T-cell (primary cell): Measurements from ENCODE around the gene SLC8A1. TPM values are rescaled to one million over a fixed set of nuclear protein-coding genes. Genes with fewer than 3 reads are reported as not detected.
A peak's percentile ranks its signal among the peaks of the same experiment; 100 is the strongest.

ENCODE experiments used
- ATAC-seq, 4 experiments: fragments of 200-7000 bp in 3 of 4; fragments of 150-1000 bp in 1 of 4; cut with Tn5 transposase; replicated peaks in 1 of 4; 1 replicate in 3 of 4; 2 replicates in 1 of 4; pipeline ENCODE4 v1.10.0; 2021; ENCODE audit warnings: moderate library complexity in 3 of 4, mild to moderate bottlenecking in 2 of 4, moderate number of reproducible peaks in 1 of 4
- CTCF ChIA-PET, 2 donors: fragments of 300-600 bp; sonication (Branson Sonifier 250); formaldehyde crosslinking; loops; one replicate each; lab custom pipeline; 2022; ENCODE audit warnings: antibody characterized with exemption in 2 of 2; lab: Charles Lee
- POLR2A ChIA-PET, 2 donors: fragments of 300-600 bp; sonication (Branson Sonifier 250); formaldehyde crosslinking; loops; one replicate each; lab custom pipeline; 2022; ENCODE audit warnings: antibody characterized with exemption in 2 of 2; lab: Charles Lee
- DNase-seq, 35 experiments: peaks; one replicate each; pipeline versions ENCODE4 v3.0.0 to v3.0.0-alpha.2; 2013 to 2023
- H3K27ac ChIP-seq: one replicate; pipeline ENCODE4 v1.5.1; 2013; ENCODE audit warnings: low read length
- H3K27me3 ChIP-seq, 2 experiments: replicated peaks in 1 of 2; 1 replicate in 1 of 2; 2 replicates in 1 of 2; pipeline versions ENCODE4 v1.6.1 to v1.7.0; 2013; ENCODE audit warnings: low read length in 1 of 2, mixed read lengths in 1 of 2; ENCODE audit not compliant: control insufficient read depth in 2 of 2, insufficient read depth in 2 of 2; ENCODE audit errors: extremely low read depth in 1 of 2
- H3K36me3 ChIP-seq, 2 donors: 1 replicate in 1 of 2; 2 replicates in 1 of 2; pipeline versions ENCODE4 v1.6.1 to v1.7.0; 2013; ENCODE audit warnings: low read length in 1 of 2; ENCODE audit not compliant: control insufficient read depth in 2 of 2, insufficient read depth in 1 of 2; ENCODE audit errors: extremely low read depth in 1 of 2
- H3K4me1 ChIP-seq, 2 experiments: 1 replicate in 1 of 2; 2 replicates in 1 of 2; pipeline versions ENCODE4 v1.6.1 to v1.7.0; 2013; ENCODE audit warnings: low read length in 2 of 2, mixed read lengths in 1 of 2; ENCODE audit not compliant: insufficient read depth in 2 of 2, control insufficient read depth in 1 of 2; ENCODE audit errors: extremely low read depth in 1 of 2
- H3K4me3 ChIP-seq, 2 donors: 1 replicate in 1 of 2; 2 replicates in 1 of 2; pipeline versions ENCODE4 v1.5.1 to v1.7.0; 2013; ENCODE audit warnings: mild to moderate bottlenecking in 2 of 2, low read length in 1 of 2, moderate library complexity in 1 of 2; ENCODE audit not compliant: control insufficient read depth in 1 of 2; ENCODE audit errors: extremely low read depth in 1 of 2
- H3K9me3 ChIP-seq: 2 replicates; pipeline ENCODE4 v1.7.0; 2013
- H3K27ac Mint-ChIP-seq, 2 donors: one replicate each; pipeline ENCODE4 v1.8.0; 2020 to 2021; ENCODE audit warnings: mild to moderate bottlenecking in 2 of 2, mixed read lengths in 2 of 2
- H3K27me3 Mint-ChIP-seq, 2 donors: one replicate each; pipeline ENCODE4 v1.8.0; 2021 to 2022; ENCODE audit warnings: mixed read lengths in 2 of 2
- H3K36me3 Mint-ChIP-seq: one replicate; pipeline ENCODE4 v1.8.0; 2021; ENCODE audit warnings: mixed read lengths
- H3K4me1 Mint-ChIP-seq, 3 donors: one replicate each; pipeline ENCODE4 v1.8.0; 2020 to 2022; ENCODE audit warnings: mixed read lengths in 3 of 3, mild to moderate bottlenecking in 1 of 3
- H3K4me3 Mint-ChIP-seq, 3 donors: one replicate each; pipeline ENCODE4 v1.8.0; 2020 to 2022; ENCODE audit warnings: mild to moderate bottlenecking in 3 of 3, mixed read lengths in 3 of 3, moderate library complexity in 3 of 3
- H3K9me3 Mint-ChIP-seq, 3 donors: one replicate each; pipeline ENCODE4 v1.8.0; 2020 to 2022; ENCODE audit warnings: mixed read lengths in 3 of 3
- WGBS: methylation state at CpG from one replicate; pipeline ENCODE4 v1.1.5; 2013; ENCODE audit warnings: missing lambda C conversion rate; ENCODE audit not compliant: insufficient coverage; 5-methylcytosine and 5-hydroxymethylcytosine counted together
- total RNA-seq, 35 experiments: library from RNA in 6 of 35; stranded (reverse) in 6 of 35; fragments of 120-200 nt in 1 of 35; gene quantifications; one replicate each; pipeline versions ENCODE4 v1.2.1 to v1.2.4 and lab custom pipeline; 2013 to 2026

The SLC8A1 gene
- total RNA-seq (under 1 TPM; 0.09 to 0.35 (median 0.13) TPM), total RNA-seq (lab: John Stamatoyannopoulos, UW) (0.08 to 4.6 (median 0.71) reads per million in 29 experiments)
- total RNA-seq (2013) = 0.74 TPM

DNA sequence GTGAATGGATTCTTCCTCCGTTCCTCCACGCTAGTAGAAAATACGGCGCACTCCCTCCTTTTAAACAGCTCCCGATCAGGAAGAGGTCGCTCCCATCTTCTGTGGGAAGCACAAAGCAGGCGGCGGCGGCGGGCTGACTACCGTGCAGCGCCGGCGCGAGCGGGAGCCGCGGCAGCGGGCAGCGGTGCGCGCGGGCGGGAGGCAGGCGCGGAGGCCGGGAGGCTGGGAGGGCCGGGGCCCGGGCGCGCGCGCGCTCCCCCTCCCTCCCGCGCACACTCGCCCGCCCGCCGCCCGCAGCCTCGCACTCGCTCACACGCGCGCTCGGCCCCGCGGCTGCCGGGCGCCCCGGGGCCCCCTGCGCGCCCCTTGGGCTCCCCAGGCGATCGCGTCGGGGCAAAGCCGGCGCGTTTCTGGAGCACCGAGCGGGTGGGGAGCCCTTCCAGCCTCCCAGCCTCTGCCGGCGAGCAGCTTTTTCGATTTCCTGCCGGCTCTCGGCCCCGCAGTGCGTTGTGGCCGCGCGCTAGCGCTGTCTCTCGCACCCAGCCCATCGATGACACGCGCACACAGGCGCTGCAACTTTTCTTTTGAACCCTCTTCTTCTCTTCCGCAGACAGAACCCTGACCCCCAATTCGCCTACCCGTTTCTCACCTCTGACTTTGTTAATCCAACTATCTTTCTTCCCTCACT is at the start of gene SLC8A1:
Gene SLC8A1, minus strand, starts transcription at position 173 of the 688 bp plus-strand sequence.
- Histone ChIP-seq H3K4me3 (peak within 1 kb of the TSS in 1 of 2 donors; percentile 67), H3K27ac (no peak within 1 kb of the TSS), H3K9me3 (no peaks in the 10 kb centered on the region), H3K36me3 (no peaks in the 10 kb centered on the region), H3K4me1 (peaks cover 5 to 6% of the 10 kb centered on the region in 2 experiments), H3K27me3 (peaks cover 0 to 20% of the 10 kb centered on the region in 2 experiments)
- Mint-ChIP-seq H3K27ac (peak within 1 kb of the TSS in 1 of 2 donors; percentile 16), H3K36me3 (no peaks in the 10 kb centered on the region), H3K4me3 (peak within 1 kb of the TSS; percentile 58 to 78 (median 65)), H3K4me1 (peaks cover 9 to 25% (median 15%) of the 10 kb centered on the region in 3 donors), H3K27me3 (peaks cover 32 to 39% of the 10 kb centered on the region in 2 donors), H3K9me3 (no peaks in the 10 kb centered on the region)
- ChIA-PET CTCF (no interaction called here), POLR2A (no interaction called here)
- no peak for DNase-seq
- ATAC-seq = no peak
- 2% methylated on average over 77 of the region's 82 CpGs for WGBS

- H3K4me3 Mint-ChIP-seq = no peak overlapping the region
- Histone ChIP-seq H3K9me3 (no peaks in the 10 kb centered on the region), H3K27ac (no peak overlapping the region), H3K27me3 (no peaks in the 10 kb centered on the region), H3K36me3 (no peaks in the 10 kb centered on the region), H3K4me1 (no peaks in the 10 kb centered on the region), H3K4me3 (no peak overlapping the region)
- no peaks in the 10 kb centered on the region for H3K9me3 Mint-ChIP-seq
- WGBS = no CpG with 5 or more reads among the region's 2 CpGs
- ATAC-seq (no peak), DNase-seq (no peak)
- H3K27me3 Mint-ChIP-seq = no peaks in the 10 kb centered on the region
- H3K36me3 Mint-ChIP-seq = no peaks in the 10 kb centered on the region
- POLR2A ChIA-PET = no interaction called here
- no peaks in the 10 kb centered on the region for H3K4me1 Mint-ChIP-seq
- CTCF ChIA-PET = no interaction called here
- no peak overlapping the region for H3K27ac Mint-ChIP-seq
Measured at GRCh38 chr2:40499437-40499836, 47.5 kb upstream of the SLC8A1 start.

- H3K36me3 ChIP-seq = no peaks in the 10 kb centered on the region
- H3K4me1 ChIP-seq = no peaks in the 10 kb centered on the region
- H3K4me1 Mint-ChIP-seq = no peaks in the 10 kb centered on the region
- DNase-seq = no peak
- H3K9me3 Mint-ChIP-seq = peaks cover 0 to 4% (median 0%) of the 10 kb centered on the region in 3 donors
- no peaks in the 10 kb centered on the region for H3K27me3 Mint-ChIP-seq
- no peak overlapping the region for H3K27ac Mint-ChIP-seq
- H3K4me3 ChIP-seq = no peak overlapping the region
- no peaks in the 10 kb centered on the region for H3K27me3 ChIP-seq
- H3K27ac ChIP-seq = no peak overlapping the region
- H3K4me3 Mint-ChIP-seq = no peak overlapping the region
- ChIA-PET CTCF (no interaction called here), POLR2A (no interaction called here)
- ATAC-seq = no peak
- H3K9me3 ChIP-seq = no peaks in the 10 kb centered on the region
- no peaks in the 10 kb centered on the region for H3K36me3 Mint-ChIP-seq
Measured at GRCh38 chr2:40497251-40497859, 45.5 kb upstream of the SLC8A1 start.

DNA sequence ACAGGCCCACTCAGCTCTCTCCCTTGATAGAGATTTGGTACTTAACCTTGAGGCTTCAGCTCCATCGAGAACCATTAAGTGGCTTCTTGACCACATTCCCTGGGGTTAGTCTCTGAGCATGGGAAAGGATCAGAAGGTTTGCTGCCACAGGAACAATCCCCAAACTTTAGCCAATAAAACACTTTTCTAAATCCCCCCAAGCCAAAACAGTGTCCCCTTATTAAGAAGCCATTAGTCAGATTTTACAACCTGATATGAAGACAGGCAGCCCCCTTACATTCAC is 37.7 kb upstream of the SLC8A1 start:
- peaks cover 0 to 4% (median 0%) of the 10 kb centered on the region in 3 donors for H3K9me3 Mint-ChIP-seq
- peak overlapping the region in 1 of 2 donors; percentile 53 for H3K27ac Mint-ChIP-seq
- no CpG with 5 or more reads among the region's 1 CpG for WGBS
- ChIA-PET CTCF (no interaction called here), POLR2A (no interaction called here)
- no peaks in the 10 kb centered on the region for H3K27me3 Mint-ChIP-seq
- H3K4me3 ChIP-seq = peak overlapping the region; percentile 8 to 57
- DNase-seq = no peak
- H3K4me1 ChIP-seq = peaks cover 0 to 9% of the 10 kb centered on the region in 2 experiments
- H3K4me1 Mint-ChIP-seq = peaks cover 13 to 21% (median 19%) of the 10 kb centered on the region in 3 donors
- H3K36me3 ChIP-seq = no peaks in the 10 kb centered on the region
- H3K4me3 Mint-ChIP-seq = peak overlapping the region; percentile 62 to 74 (median 63)
- no peak for ATAC-seq
- no peaks in the 10 kb centered on the region for H3K9me3 ChIP-seq
- H3K27ac ChIP-seq = no peak overlapping the region
- H3K27me3 ChIP-seq = no peaks in the 10 kb centered on the region
- H3K36me3 Mint-ChIP-seq = no peaks in the 10 kb centered on the region

DNA sequence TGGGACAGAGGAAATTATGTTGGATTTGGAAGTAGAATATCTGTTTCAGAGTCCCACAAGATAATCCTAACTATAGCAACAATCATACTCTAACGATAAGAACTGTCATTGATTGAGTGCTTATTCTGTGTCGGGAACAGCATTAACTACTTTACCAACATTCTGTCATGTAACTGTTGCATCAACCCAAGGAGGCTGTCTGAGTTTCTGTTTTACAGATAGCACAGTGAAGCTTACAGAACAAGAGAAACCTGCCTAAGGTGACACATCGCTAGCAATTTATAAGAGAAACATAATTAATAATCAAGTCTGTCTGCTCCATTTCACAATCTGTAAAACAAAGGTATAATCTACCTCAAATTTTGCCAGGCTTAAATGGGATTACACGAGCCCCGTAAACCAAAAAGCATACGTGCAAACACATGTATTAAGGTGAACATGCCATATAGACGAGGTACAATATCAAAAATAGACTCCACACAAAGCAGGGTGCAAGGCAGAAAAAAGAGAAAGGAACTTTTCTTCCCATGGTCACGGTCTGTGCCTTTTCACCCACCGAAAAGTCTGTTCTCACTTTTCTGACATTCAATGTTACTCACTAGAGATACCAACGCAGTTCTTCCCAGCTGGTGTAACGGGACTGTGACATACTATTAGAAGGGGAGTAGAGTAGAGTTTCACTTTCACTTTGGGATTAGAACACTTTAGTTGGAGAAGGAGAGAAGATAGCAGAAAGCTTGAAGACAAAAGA is 37.2 kb upstream of the SLC8A1 start:
- no peaks in the 10 kb centered on the region for H3K27me3 ChIP-seq
- H3K9me3 Mint-ChIP-seq = peaks cover 0 to 4% (median 0%) of the 10 kb centered on the region in 3 donors
- ATAC-seq = peak in 1 of 4 experiments; percentile 62
- H3K4me3 ChIP-seq = peak overlapping the region; percentile 8 to 57
- peak overlapping the region; percentile 62 to 74 (median 63) for H3K4me3 Mint-ChIP-seq
- H3K36me3 ChIP-seq = no peaks in the 10 kb centered on the region
- H3K9me3 ChIP-seq = no peaks in the 10 kb centered on the region
- peaks cover 13 to 21% (median 19%) of the 10 kb centered on the region in 3 donors for H3K4me1 Mint-ChIP-seq
- H3K27me3 Mint-ChIP-seq = no peaks in the 10 kb centered on the region
- POLR2A ChIA-PET = no interaction called here
- no peaks in the 10 kb centered on the region for H3K36me3 Mint-ChIP-seq
- CTCF ChIA-PET = no interaction called here
- peak overlapping the region in 1 of 2 donors; percentile 53 for H3K27ac Mint-ChIP-seq
- H3K27ac ChIP-seq = no peak overlapping the region
- H3K4me1 ChIP-seq = peaks cover 0 to 9% of the 10 kb centered on the region in 2 experiments
- peak in 1 of 35 experiments; percentile 6 for DNase-seq
- WGBS = 33% methylated on average over 3 of the region's 11 CpGs

DNA sequence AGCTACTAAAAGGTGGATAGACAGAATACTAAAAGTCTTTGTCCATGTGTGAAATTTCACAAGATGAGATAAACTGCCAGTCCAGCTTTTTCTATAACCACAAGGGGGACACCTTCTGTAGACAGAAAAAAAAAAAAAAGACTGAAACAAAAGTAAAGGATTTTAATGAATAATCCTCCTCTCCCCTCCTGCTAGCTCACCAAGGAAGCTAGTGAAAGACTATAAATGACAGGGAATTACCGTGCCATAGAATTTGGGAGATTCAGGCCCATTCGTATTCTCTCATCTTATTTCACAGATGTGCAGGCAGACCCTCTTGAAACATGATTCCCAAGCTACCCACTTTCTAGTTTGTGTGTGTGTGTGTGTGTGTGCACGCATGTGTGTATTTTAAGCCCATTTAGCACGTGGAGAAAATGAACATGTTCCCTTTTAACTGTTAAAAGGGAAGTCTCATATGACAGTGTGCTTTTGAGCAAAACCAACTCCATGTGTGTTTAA is 36.3 kb upstream of the SLC8A1 start:
- POLR2A ChIA-PET = no interaction called here
- Histone ChIP-seq H3K27me3 (no peaks in the 10 kb centered on the region), H3K9me3 (no peaks in the 10 kb centered on the region), H3K36me3 (no peaks in the 10 kb centered on the region), H3K27ac (no peak overlapping the region), H3K4me1 (peaks cover 0 to 9% of the 10 kb centered on the region in 2 experiments), H3K4me3 (no peak overlapping the region)
- WGBS = 69% methylated on average over 2 of the region's 4 CpGs
- H3K27ac Mint-ChIP-seq = no peak overlapping the region
- DNase-seq (no peak), ATAC-seq (no peak)
- H3K27me3 Mint-ChIP-seq = no peaks in the 10 kb centered on the region
- no peaks in the 10 kb centered on the region for H3K9me3 Mint-ChIP-seq
- H3K4me1 Mint-ChIP-seq = peaks cover 13 to 21% (median 19%) of the 10 kb centered on the region in 3 donors
- H3K36me3 Mint-ChIP-seq = no peaks in the 10 kb centered on the region
- no peak overlapping the region for H3K4me3 Mint-ChIP-seq
- CTCF ChIA-PET = interaction anchor here in 1 of 2 donors (0.5 kb wide), 1 partner anchor 32 kb away, joined by 4 read pairs; no protein-coding TSS in a partner anchor
